Calu3 (cell line): ENCODE results near the gene SMOC2. TPM values are rescaled to one million over a fixed set of nuclear protein-coding genes. Genes with fewer than 3 reads are reported as not detected.

Experiments
- BruUV-seq: library from RNA; stranded (reverse); fragments of 400-500 nt; replicated peaks from 2 replicates; lab custom pipeline; 2021; lab: Mats Ljungman, UMichigan
- CTCF ChIA-PET: fragments of 300-600 bp; sonication (Branson Sonifier 250); formaldehyde crosslinking; loops from one replicate; lab custom pipeline; 2022; ENCODE audit warnings: antibody characterized with exemption; lab: Charles Lee
- DNase-seq: peaks from one replicate; pipeline ENCODE4 v3.0.0; 2022
- H3K27ac Mint-ChIP-seq: one replicate; pipeline ENCODE4 v1.8.0; 2022; ENCODE audit warnings: mixed read lengths; ENCODE audit not compliant: unreplicated experiment
- H3K27me3 Mint-ChIP-seq: one replicate; pipeline ENCODE4 v1.8.0; 2022; ENCODE audit warnings: mixed read lengths; ENCODE audit not compliant: unreplicated experiment
- H3K36me3 Mint-ChIP-seq: one replicate; pipeline ENCODE4 v1.8.0; 2022; ENCODE audit warnings: mild to moderate bottlenecking, moderate library complexity, mixed read lengths; ENCODE audit not compliant: insufficient read depth, unreplicated experiment
- H3K4me1 Mint-ChIP-seq: one replicate; pipeline ENCODE4 v1.8.0; 2022; ENCODE audit warnings: mild to moderate bottlenecking, low read depth, mixed read lengths; ENCODE audit not compliant: unreplicated experiment
- H3K4me3 Mint-ChIP-seq: one replicate; pipeline ENCODE4 v1.8.0; 2022; ENCODE audit warnings: mild to moderate bottlenecking, low read depth, moderate library complexity, mixed read lengths; ENCODE audit not compliant: unreplicated experiment
- H3K9me3 Mint-ChIP-seq: one replicate; pipeline ENCODE4 v1.8.0; 2022; ENCODE audit warnings: low read depth, mixed read lengths; ENCODE audit not compliant: unreplicated experiment
- CTCF ChIP-seq: fragments of 200-600 bp; IDR thresholded peaks from one replicate; pipeline ENCODE4 v1.8.0; 2022; ENCODE audit warnings: antibody characterized with exemption; ENCODE audit not compliant: unreplicated experiment
- intact Hi-C: fragments of 100-400 bp; cut with micrococcal nuclease; formaldehyde crosslinking; loops from one replicate; pipeline ENCODE4 v1.10.0; 2022; ENCODE audit not compliant: unreplicated experiment
- total RNA-seq: library from RNA; stranded (reverse); gene quantifications from 2 replicates; pipeline ENCODE4 v1.2.3, GENCODE V29; 2022

SMOC2 gene
- total RNA-seq, 1 experiment from 2014 or later = 1.1 TPM

DNA sequence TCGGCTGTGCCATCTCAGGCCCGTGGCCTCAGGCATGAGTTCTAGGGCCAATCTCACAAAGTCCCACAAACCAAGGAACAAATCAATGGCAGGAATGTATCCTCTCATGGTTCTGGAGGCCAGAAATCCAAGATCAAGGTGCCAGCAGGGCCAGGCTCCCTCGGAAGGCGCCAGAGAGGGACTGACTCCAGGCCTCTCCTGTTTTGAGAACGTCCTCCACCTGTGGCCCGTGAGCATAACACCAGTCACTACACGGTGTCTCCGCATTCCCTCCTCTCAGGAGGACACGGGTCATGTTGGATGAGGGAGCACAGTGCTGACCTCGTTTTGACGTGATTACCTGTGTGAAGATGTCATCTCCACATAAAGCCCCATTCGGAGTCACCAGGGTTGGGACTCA is 45.0 kb upstream of the SMOC2 start:
- no TSS peak for BruUV-seq
- no peak for TF ChIP-seq CTCF
- Mint-ChIP-seq H3K4me3 (no peak overlapping the region), H3K36me3 (no peaks in the 10 kb centered on the region), H3K27ac (no peak overlapping the region), H3K9me3 (no peaks in the 10 kb centered on the region), H3K27me3 (peaks cover 36% of the 10 kb centered on the region), H3K4me1 (peaks cover 4% of the 10 kb centered on the region)
- CTCF ChIA-PET = interaction anchor here (0.6 kb wide), 1 partner anchor 536 kb away, joined by 6 read pairs; no protein-coding TSS in a partner anchor
- intact Hi-C loops = no loop called here
- DNase-seq = no peak

- no peaks in the 10 kb centered on the region for H3K36me3 Mint-ChIP-seq
- BruUV-seq = no TSS peak
- CTCF ChIA-PET = no interaction called here
- no peaks in the 10 kb centered on the region for H3K4me1 Mint-ChIP-seq
- H3K27ac Mint-ChIP-seq = no peak overlapping the region
- TF ChIP-seq CTCF = no peak
- intact Hi-C loops = no loop called here
- no peaks in the 10 kb centered on the region for H3K9me3 Mint-ChIP-seq
- H3K27me3 Mint-ChIP-seq = peaks cover 42% of the 10 kb centered on the region
- no peak overlapping the region for H3K4me3 Mint-ChIP-seq
- no peak for DNase-seq
Measured at GRCh38 chr6:168396561-168396960, 44.4 kb upstream of the SMOC2 start.

GRCh38 chr6:168397012-168397411 is 44.0 kb upstream of the SMOC2 start:
- H3K9me3 Mint-ChIP-seq = no peaks in the 10 kb centered on the region
- CTCF ChIA-PET = no interaction called here
- no TSS peak for BruUV-seq
- H3K4me1 Mint-ChIP-seq = no peaks in the 10 kb centered on the region
- H3K27ac Mint-ChIP-seq = no peak overlapping the region
- TF ChIP-seq CTCF = no peak
- H3K27me3 Mint-ChIP-seq = peaks cover 47% of the 10 kb centered on the region
- H3K36me3 Mint-ChIP-seq = no peaks in the 10 kb centered on the region
- intact Hi-C loops = no loop called here
- no peak for DNase-seq
- no peak overlapping the region for H3K4me3 Mint-ChIP-seq

- CTCF ChIA-PET = no interaction called here
- Mint-ChIP-seq H3K27me3 (peaks cover 64% of the 10 kb centered on the region), H3K27ac (no peak overlapping the region), H3K9me3 (no peaks in the 10 kb centered on the region), H3K36me3 (no peaks in the 10 kb centered on the region), H3K4me3 (no peak overlapping the region), H3K4me1 (no peaks in the 10 kb centered on the region)
- no peak for DNase-seq
- no peak for TF ChIP-seq CTCF
- intact Hi-C loops = no loop called here
- no TSS peak for BruUV-seq
Measured at GRCh38 chr6:168400037-168400436, 40.9 kb upstream of the SMOC2 start.
